Adrenal gland (tissue), 5 donors: ENCODE measurements around the gene CCR9.

ENCODE experiments used
- CTCF ChIP-seq, 6 experiments: fragments of 450-650 bp in 4 of 6; fragments of 200-600 bp in 2 of 6; sonication (generic) in 1 of 6; IDR thresholded peaks; 1 replicate in 5 of 6; 2 replicates in 1 of 6; pipeline versions ENCODE4 v1.5.1 to v1.8.0; 2016 to 2021; ENCODE audit warnings: antibody characterized with exemption in 6 of 6, mild to moderate bottlenecking in 2 of 6, moderate library complexity in 1 of 6
- POLR2A ChIP-seq, 2 donors: fragments of 450-650 bp; IDR thresholded peaks; one replicate each; pipeline ENCODE4 v1.6.1; 2017; ENCODE audit warnings: antibody characterized with exemption in 2 of 2, mild to moderate bottlenecking in 2 of 2, moderate library complexity in 1 of 2
- donor health status: DM: no; HTN: no; CAD: no.

- TF ChIP-seq CTCF (IDR thresholded peaks at IDR 0.05) (no peak), POLR2A (IDR thresholded peaks at IDR 0.05) (no peak)
Observed at GRCh38 chr3:45943207-45943846, 57.0 kb downstream of the CCR9 start, which contains the start of gene CXCR6.
